Nephron progenitor cell (in vitro differentiated cells): ENCODE data around the gene PITPNM2.

Source experiments
- DNase-seq: peaks from one replicate; pipeline ENCODE4 v3.0.0; 2021
- H3K27ac Mint-ChIP-seq: 2 replicates; pipeline ENCODE4 v1.8.0; 2021; ENCODE audit warnings: mild to moderate bottlenecking, moderate library complexity, mixed read lengths
- H3K27me3 Mint-ChIP-seq: 2 replicates; pipeline ENCODE4 v1.8.0; 2021; ENCODE audit warnings: mild to moderate bottlenecking, low read depth, mixed read lengths; ENCODE audit not compliant: poor library complexity
- H3K36me3 Mint-ChIP-seq: 2 replicates; pipeline ENCODE4 v1.8.0; 2021; ENCODE audit warnings: low read depth, mixed read lengths
- H3K4me1 Mint-ChIP-seq: 2 replicates; pipeline ENCODE4 v1.8.0; 2021; ENCODE audit warnings: mixed read lengths
- H3K4me3 Mint-ChIP-seq: 2 replicates; pipeline ENCODE4 v1.8.0; 2021; ENCODE audit warnings: mild to moderate bottlenecking, moderate library complexity, mixed read lengths
- H3K9me3 Mint-ChIP-seq: 2 replicates; pipeline ENCODE4 v1.8.0; 2021; ENCODE audit warnings: mild to moderate bottlenecking, moderate library complexity, mixed read lengths
- CTCF ChIP-seq: fragments of 200-600 bp; sonication (generic); IDR thresholded peaks from 2 replicates; pipeline ENCODE4 v1.5.0; 2021; ENCODE audit warnings: antibody characterized with exemption

PITPNM2 gene

DNA sequence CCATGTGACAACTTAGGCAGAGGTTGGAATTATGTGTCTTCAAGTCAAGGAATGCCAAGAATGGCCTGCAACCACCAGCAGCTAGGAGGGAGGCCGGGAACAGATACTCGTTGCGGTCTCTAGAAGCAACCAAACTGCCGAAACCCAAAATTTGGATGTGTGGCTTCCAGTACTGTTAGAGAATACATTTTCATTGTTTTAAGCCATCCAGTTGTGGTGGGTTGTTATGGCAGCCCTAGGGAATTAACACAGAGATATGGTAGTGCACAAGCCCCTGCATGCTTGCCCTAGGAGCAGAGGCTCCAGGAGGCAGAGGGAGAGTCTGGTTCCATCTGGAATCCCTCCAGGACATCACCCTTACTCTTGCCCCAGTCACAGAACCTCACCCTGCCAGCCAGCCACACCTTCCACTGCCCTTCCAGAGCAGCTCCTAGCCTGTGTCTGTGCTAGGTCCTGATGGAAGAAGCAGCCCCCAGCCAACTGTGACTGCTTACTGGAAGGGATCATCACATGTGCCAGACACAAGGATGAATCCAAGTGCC, 19.5 kb downstream of the PITPNM2 start:
- Mint-ChIP-seq H3K4me3 (no peak overlapping the region), H3K27me3 (no peaks in the 10 kb centered on the region), H3K36me3 (peaks cover 3% of the 10 kb centered on the region), H3K4me1 (peaks cover 7% of the 10 kb centered on the region), H3K27ac (no peak overlapping the region), H3K9me3 (peaks cover 6% of the 10 kb centered on the region)
- no peak for DNase-seq
- no peak for TF ChIP-seq CTCF

DNA sequence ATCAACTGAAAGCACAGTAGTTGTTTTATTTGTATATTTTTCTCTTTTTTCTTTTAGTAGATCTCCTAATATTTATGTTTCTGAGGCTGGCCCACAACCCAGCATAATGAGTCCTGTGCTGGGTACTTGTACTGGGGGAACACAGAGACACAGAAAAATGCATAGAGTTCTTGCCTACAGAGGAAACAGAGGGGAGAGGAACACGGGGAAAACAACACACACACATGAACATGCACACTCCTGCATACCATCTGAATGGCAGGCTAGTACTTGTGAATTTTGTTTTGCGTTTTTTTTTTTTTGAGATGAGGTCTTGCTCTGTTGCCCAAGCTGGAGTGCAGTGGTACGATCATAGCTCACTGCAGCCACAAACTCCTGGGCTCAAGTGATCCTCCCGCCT, 21.3 kb downstream of the PITPNM2 start:
- no peak overlapping the region for H3K27ac Mint-ChIP-seq
- peaks cover 12% of the 10 kb centered on the region for H3K4me1 Mint-ChIP-seq
- no peak for TF ChIP-seq CTCF
- H3K4me3 Mint-ChIP-seq: no peak overlapping the region
- no peaks in the 10 kb centered on the region for H3K27me3 Mint-ChIP-seq
- no peaks in the 10 kb centered on the region for H3K9me3 Mint-ChIP-seq
- no peak for DNase-seq
- no peaks in the 10 kb centered on the region for H3K36me3 Mint-ChIP-seq

DNA sequence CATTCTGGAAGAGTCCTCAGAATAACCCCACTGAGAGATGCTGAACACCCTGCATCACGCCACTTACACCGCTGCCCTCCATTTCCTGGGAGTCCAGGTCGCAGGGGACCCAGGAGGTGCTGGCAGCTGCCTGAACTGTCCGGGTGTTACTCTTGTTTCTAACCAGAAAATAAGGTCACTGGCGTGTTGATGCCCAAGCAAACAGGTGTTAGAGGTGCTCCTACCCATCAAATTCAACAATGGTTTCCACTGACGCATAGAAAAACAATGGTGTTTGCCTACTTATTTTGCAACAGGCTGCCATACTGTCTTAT, 23.8 kb downstream of the PITPNM2 start:
- H3K4me3 Mint-ChIP-seq: no peak overlapping the region
- no peaks in the 10 kb centered on the region for H3K9me3 Mint-ChIP-seq
- no peaks in the 10 kb centered on the region for H3K27me3 Mint-ChIP-seq
- H3K27ac Mint-ChIP-seq: no peak overlapping the region
- peaks cover 12% of the 10 kb centered on the region for H3K4me1 Mint-ChIP-seq
- no peak for TF ChIP-seq CTCF
- DNase-seq: no peak
- H3K36me3 Mint-ChIP-seq: no peaks in the 10 kb centered on the region

- H3K36me3 Mint-ChIP-seq: no peaks in the 10 kb centered on the region
- H3K27me3 Mint-ChIP-seq: no peaks in the 10 kb centered on the region
- TF ChIP-seq CTCF: no peak
- no peak overlapping the region for H3K4me3 Mint-ChIP-seq
- no peak for DNase-seq
- peaks cover 18% of the 10 kb centered on the region for H3K4me1 Mint-ChIP-seq
- H3K9me3 Mint-ChIP-seq: no peaks in the 10 kb centered on the region
- peak overlapping the region; percentile 68 for H3K27ac Mint-ChIP-seq
These were observed 24.4 kb downstream of the PITPNM2 start for GRCh38 chr12:123126294-123127181.

DNA sequence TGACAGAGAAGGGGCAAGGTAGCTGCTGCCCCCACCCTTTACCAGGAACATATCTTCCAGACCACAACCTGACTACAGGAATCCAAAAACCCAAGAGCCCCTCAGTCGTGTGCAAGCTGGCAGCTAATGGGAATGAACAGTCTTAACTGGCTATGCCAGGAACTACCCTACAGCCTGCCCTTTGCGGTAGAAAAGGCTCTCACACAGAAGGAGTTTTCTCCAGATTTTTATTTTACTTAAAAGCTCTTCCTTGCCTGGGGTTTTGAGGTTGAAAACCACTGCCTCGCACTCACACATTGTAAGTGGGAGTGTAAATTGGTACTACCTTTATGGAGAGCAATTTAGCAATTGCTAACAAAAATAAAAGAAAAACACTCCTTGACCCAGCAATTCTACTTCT, 28.3 kb downstream of the PITPNM2 start:
- H3K4me3 Mint-ChIP-seq: no peak overlapping the region
- peaks cover 2% of the 10 kb centered on the region for H3K27me3 Mint-ChIP-seq
- DNase-seq: no peak
- no peak for TF ChIP-seq CTCF
- H3K27ac Mint-ChIP-seq: no peak overlapping the region
- H3K36me3 Mint-ChIP-seq: no peaks in the 10 kb centered on the region
- no peaks in the 10 kb centered on the region for H3K9me3 Mint-ChIP-seq
- H3K4me1 Mint-ChIP-seq: peaks cover 29% of the 10 kb centered on the region

DNA sequence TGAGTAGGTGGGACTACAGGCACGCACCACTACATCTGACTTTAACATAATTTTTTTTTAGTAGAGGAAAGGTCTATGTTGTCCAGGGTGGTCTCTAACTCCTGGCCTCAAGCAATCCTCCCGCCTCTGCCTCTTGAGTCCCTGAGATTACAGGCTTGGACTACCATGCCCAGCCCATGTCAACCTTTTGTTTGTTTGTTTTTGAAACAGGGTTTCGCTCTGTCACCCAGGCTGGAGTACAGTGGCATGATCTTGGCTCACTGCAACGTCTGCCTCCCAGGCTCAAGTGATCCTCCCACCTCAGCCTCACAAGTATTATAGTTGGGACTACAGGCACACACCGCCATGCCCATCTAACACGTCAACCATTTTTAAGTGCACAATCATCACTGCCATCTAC, 29.2 kb downstream of the PITPNM2 start:
- no peak for DNase-seq
- H3K36me3 Mint-ChIP-seq: no peaks in the 10 kb centered on the region

More for the DNA sequence above, 29.2 kb downstream of the PITPNM2 start:
- Mint-ChIP-seq H3K27ac (no peak overlapping the region), H3K9me3 (no peaks in the 10 kb centered on the region), H3K4me1 (peaks cover 25% of the 10 kb centered on the region), H3K27me3 (peaks cover 5% of the 10 kb centered on the region), H3K4me3 (no peak overlapping the region)
- TF ChIP-seq CTCF: no peak
